ENCODE measurements around the gene OR51B2. TPM values are rescaled to one million over a fixed set of nuclear protein-coding genes. Genes with fewer than 3 reads are reported as not detected.
"Not testable (repeated sequence)": the region's sequence is repeated elsewhere in the genome, so short reads cannot be mapped to it uniquely, and the experiment has no call there.

The OR51B2 gene
- total and polyA plus RNA-seq, 3 experiments from 2014 or later: not detected

- no peak overlapping the region for H3K4me3 ChIP-seq (ENCODE audit: low read length)
- no peaks in the 10 kb centered on the region for H3K9me3 ChIP-seq (ENCODE audit: low read length)
- ChIA-PET CTCF (no interaction called here), POLR2A (no interaction called here)
- Mint-ChIP-seq H3K9me3 (peaks cover 0 to 8% (median 0%) of the 10 kb centered on the region in 5 donors), H3K4me1 (no peaks in the 10 kb centered on the region), H3K27ac (no peak overlapping the region), H3K4me3 (no peak overlapping the region), H3K36me3 (no peaks in the 10 kb centered on the region), H3K27me3 (peaks cover 0 to 2% of the 10 kb centered on the region in 2 donors)
- no peak overlapping the region for H3K27ac ChIP-seq (ENCODE audit: low read depth, low read length)
- no peaks in the 10 kb centered on the region for H3K27me3 ChIP-seq (ENCODE audit: insufficient read depth, low read length, poor library complexity, severe bottlenecking)
- no peaks in the 10 kb centered on the region for H3K36me3 ChIP-seq (ENCODE audit: insufficient read depth, low read length)
- no peaks in the 10 kb centered on the region for H3K4me1 ChIP-seq (ENCODE audit: insufficient read depth, low read length)
- no peak for DNase-seq
These were observed 38.0 kb upstream of the OR51B2 start for GRCh38 chr11:5362017-5362625.

- H3K4me3 ChIP-seq (ENCODE audit: low read length); H3K4me1 Mint-ChIP-seq; H3K27me3 ChIP-seq (ENCODE audit: insufficient read depth, low read length, poor library complexity, severe bottlenecking); H3K36me3 Mint-ChIP-seq; H3K4me1 ChIP-seq (ENCODE audit: insufficient read depth, low read length); CTCF ChIA-PET; DNase-seq; H3K27ac Mint-ChIP-seq; H3K27me3 Mint-ChIP-seq; H3K27ac ChIP-seq (ENCODE audit: low read depth, low read length); H3K36me3 ChIP-seq (ENCODE audit: insufficient read depth, low read length); H3K9me3 ChIP-seq (ENCODE audit: low read length); H3K4me3 Mint-ChIP-seq; POLR2A ChIA-PET: not testable (repeated sequence)
- H3K9me3 Mint-ChIP-seq: peaks cover 0 to 10% (median 2%) of the 10 kb centered on the region in 5 donors
These were observed 31.9 kb upstream of the OR51B2 start for GRCh38 chr11:5356031-5356430.

DNA sequence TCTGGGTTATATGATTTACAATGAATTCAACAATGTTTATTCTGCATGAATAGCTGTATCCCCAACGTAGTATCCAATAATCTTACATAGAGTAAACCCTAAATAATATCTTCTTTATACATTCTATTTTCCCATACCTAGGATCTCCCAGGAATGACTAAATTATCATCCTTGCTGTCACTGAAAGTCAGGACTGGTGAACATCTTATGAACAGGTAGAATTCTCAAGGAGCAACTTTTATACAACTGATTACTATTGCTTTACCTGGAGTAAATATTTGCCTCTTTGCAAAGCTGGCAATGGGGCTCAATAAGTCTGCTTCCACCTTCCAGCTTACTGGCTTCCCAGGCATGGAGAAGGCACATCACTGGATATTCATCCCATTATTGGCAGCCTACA lies 27.1 kb upstream of the OR51B2 start, which contains the start of gene OR51B6:
TSS of gene OR51B6 (plus strand) at position 301 of the 400 bp plus-strand sequence. CDS start at position 301, 0 bp downstream.
- H3K9me3 Mint-ChIP-seq: peaks cover 0 to 2% (median 0%) of the 10 kb centered on the region in 5 donors
- H3K4me1 Mint-ChIP-seq: no peaks in the 10 kb centered on the region
- H3K27ac ChIP-seq (ENCODE audit: low read depth, low read length): no peak within 1 kb of the TSS
- CTCF ChIA-PET: no interaction called here
- no peak within 1 kb of the TSS for H3K4me3 ChIP-seq (ENCODE audit: low read length)
- peaks cover 0 to 2% of the 10 kb centered on the region in 2 donors for H3K27me3 Mint-ChIP-seq
- H3K36me3 Mint-ChIP-seq: no peaks in the 10 kb centered on the region
- H3K27me3 ChIP-seq (ENCODE audit: insufficient read depth, low read length, poor library complexity, severe bottlenecking): no peaks in the 10 kb centered on the region
- no peak within 1 kb of the TSS for H3K27ac Mint-ChIP-seq
- POLR2A ChIA-PET: no interaction called here
- no peaks in the 10 kb centered on the region for H3K4me1 ChIP-seq (ENCODE audit: insufficient read depth, low read length)
- H3K36me3 ChIP-seq (ENCODE audit: insufficient read depth, low read length): no peaks in the 10 kb centered on the region
- H3K9me3 ChIP-seq (ENCODE audit: low read length): no peaks in the 10 kb centered on the region
- no peak within 1 kb of the TSS for H3K4me3 Mint-ChIP-seq
- DNase-seq: no peak

DNA sequence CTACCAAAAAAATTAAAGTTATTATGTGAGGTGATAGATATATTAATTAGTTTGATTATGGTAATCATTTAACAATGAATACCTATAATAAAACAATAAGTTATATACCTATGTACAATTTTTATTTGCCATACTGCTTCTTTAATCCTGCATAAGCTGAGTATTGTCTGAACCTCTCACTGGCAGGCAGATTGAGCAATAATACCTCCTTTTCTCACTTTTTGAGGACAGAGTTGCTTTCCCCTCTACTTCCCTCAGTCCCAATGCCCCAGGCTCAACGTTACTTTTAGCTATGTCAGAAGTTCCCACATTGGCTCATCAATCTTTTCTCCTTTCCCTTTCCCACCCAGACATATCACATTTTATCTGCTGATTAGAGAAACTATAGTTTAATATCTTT lies 25.5 kb upstream of the OR51B2 start:
- no peak overlapping the region for H3K4me3 Mint-ChIP-seq
- H3K27ac ChIP-seq (ENCODE audit: low read depth, low read length): no peak overlapping the region
- ChIA-PET CTCF (no interaction called here), POLR2A (no interaction called here)
- H3K4me1 Mint-ChIP-seq: no peaks in the 10 kb centered on the region
- H3K4me1 ChIP-seq (ENCODE audit: insufficient read depth, low read length): no peaks in the 10 kb centered on the region
- no peaks in the 10 kb centered on the region for H3K9me3 ChIP-seq (ENCODE audit: low read length)
- no peaks in the 10 kb centered on the region for H3K36me3 ChIP-seq (ENCODE audit: insufficient read depth, low read length)
- H3K27me3 ChIP-seq (ENCODE audit: insufficient read depth, low read length, poor library complexity, severe bottlenecking): no peaks in the 10 kb centered on the region
- DNase-seq: no peak
- H3K36me3 Mint-ChIP-seq: no peaks in the 10 kb centered on the region
- peaks cover 0 to 2% (median 0%) of the 10 kb centered on the region in 5 donors for H3K9me3 Mint-ChIP-seq
- H3K27ac Mint-ChIP-seq: no peak overlapping the region
- no peak overlapping the region for H3K4me3 ChIP-seq (ENCODE audit: low read length)
- peaks cover 0 to 2% of the 10 kb centered on the region in 2 donors for H3K27me3 Mint-ChIP-seq

GRCh38 chr11:5348551-5349194 lies 24.6 kb upstream of the OR51B2 start:
- H3K27ac ChIP-seq (ENCODE audit: low read depth, low read length): no peak overlapping the region
- no peaks in the 10 kb centered on the region for H3K4me1 Mint-ChIP-seq
- H3K27me3 ChIP-seq (ENCODE audit: insufficient read depth, low read length, poor library complexity, severe bottlenecking): no peaks in the 10 kb centered on the region
- H3K36me3 Mint-ChIP-seq: no peaks in the 10 kb centered on the region
- H3K4me1 ChIP-seq (ENCODE audit: insufficient read depth, low read length): no peaks in the 10 kb centered on the region
- peaks cover 0 to 2% of the 10 kb centered on the region in 2 donors for H3K27me3 Mint-ChIP-seq
- H3K4me3 ChIP-seq (ENCODE audit: low read length): no peak overlapping the region
- H3K9me3 Mint-ChIP-seq: peaks cover 0 to 2% (median 0%) of the 10 kb centered on the region in 5 donors
- H3K36me3 ChIP-seq (ENCODE audit: insufficient read depth, low read length): no peaks in the 10 kb centered on the region
- POLR2A ChIA-PET: no interaction called here
- no peak overlapping the region for H3K4me3 Mint-ChIP-seq
- CTCF ChIA-PET: no interaction called here
- no peak for DNase-seq
- H3K9me3 ChIP-seq (ENCODE audit: low read length): no peaks in the 10 kb centered on the region
- no peak overlapping the region for H3K27ac Mint-ChIP-seq

DNA sequence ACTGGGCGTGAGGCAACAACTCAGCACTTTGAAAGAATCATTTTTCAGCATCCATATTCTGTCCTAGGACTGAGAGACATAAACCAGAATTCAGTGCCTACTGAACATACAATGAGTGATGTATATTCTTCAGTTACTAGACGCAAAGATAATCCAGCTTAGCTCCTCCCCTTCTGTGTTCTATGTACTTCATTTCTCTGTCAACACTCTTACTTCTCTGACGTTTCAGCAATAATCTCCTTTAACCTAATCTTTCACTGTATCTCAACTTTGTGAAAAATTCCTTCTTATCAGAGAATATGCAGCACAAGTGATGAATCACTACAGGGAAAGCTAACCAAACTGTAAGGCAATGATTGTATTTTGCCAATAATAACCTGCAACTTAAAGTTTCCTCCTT lies 21.7 kb upstream of the OR51B2 start:
- Mint-ChIP-seq H3K36me3 (no peaks in the 10 kb centered on the region), H3K27ac (no peak overlapping the region), H3K4me1 (no peaks in the 10 kb centered on the region), H3K9me3 (peaks cover 0 to 2% (median 0%) of the 10 kb centered on the region in 5 donors), H3K27me3 (peaks cover 0 to 7% of the 10 kb centered on the region in 2 donors), H3K4me3 (no peak overlapping the region)
- H3K9me3 ChIP-seq (ENCODE audit: low read length): no peaks in the 10 kb centered on the region
- H3K27ac ChIP-seq (ENCODE audit: low read depth, low read length): no peak overlapping the region
- H3K4me1 ChIP-seq (ENCODE audit: insufficient read depth, low read length): no peaks in the 10 kb centered on the region
- DNase-seq: no peak
- H3K4me3 ChIP-seq (ENCODE audit: low read length): no peak overlapping the region
- ChIA-PET POLR2A (no interaction called here), CTCF (no interaction called here)
- no peaks in the 10 kb centered on the region for H3K27me3 ChIP-seq (ENCODE audit: insufficient read depth, low read length, poor library complexity, severe bottlenecking)
- no peaks in the 10 kb centered on the region for H3K36me3 ChIP-seq (ENCODE audit: insufficient read depth, low read length)

DNA sequence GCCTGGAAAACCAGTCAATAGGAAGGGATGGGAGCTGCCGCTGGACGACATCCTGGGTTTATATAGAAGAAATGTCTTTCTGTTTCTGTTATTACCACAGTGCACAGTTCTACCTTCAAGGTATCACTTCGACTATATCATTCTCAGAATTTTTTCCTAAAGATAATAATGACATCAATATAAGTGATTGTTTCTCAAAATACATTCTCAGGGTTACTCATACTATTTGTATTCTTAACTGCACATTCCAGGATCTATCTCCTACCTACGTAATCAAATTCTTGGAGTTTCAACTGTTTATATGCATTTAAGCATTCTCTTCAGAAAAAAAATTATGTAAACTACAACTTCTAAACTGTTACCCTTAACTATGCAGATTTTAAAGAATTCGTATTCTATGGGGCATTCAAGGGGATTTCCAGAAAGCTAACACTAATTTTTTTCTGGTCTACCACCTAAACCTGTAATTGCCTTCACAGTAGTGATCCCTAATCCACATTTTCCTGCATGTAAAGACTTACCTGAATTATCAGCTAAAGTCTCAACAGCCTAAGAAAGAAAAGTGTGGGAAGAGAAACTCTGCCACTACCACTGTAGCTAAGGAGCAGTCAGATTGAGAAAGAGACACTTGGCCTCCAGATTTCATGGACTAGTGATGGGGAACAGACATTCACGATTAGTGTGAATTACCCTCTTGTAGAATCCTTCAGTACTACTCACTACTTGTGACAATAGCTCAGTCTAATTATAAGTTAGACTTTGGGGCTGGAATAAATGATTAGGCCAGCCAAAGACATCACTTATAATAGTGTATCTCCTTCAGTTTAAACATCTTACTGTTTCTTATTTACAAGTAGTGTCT lies 19.6 kb upstream of the OR51B2 start, which contains the start of gene OR51B5:
TSS of gene OR51B5 (minus strand) at position 51 of the 862 bp plus-strand sequence. CDS start at position 51, 0 bp downstream.
- CTCF ChIA-PET: no interaction called here
- no peak for DNase-seq
- peaks cover 0 to 2% (median 0%) of the 10 kb centered on the region in 5 donors for H3K9me3 Mint-ChIP-seq
- no peak within 1 kb of the TSS for H3K27ac Mint-ChIP-seq
- no peaks in the 10 kb centered on the region for H3K9me3 ChIP-seq (ENCODE audit: low read length)
- H3K36me3 Mint-ChIP-seq: no peaks in the 10 kb centered on the region
- no peak within 1 kb of the TSS for H3K27ac ChIP-seq (ENCODE audit: low read depth, low read length)
- POLR2A ChIA-PET: no interaction called here
- H3K4me1 Mint-ChIP-seq: no peaks in the 10 kb centered on the region
- no peak within 1 kb of the TSS for H3K4me3 ChIP-seq (ENCODE audit: low read length)
- H3K4me3 Mint-ChIP-seq: no peak within 1 kb of the TSS
- no peaks in the 10 kb centered on the region for H3K4me1 ChIP-seq (ENCODE audit: insufficient read depth, low read length)
- peaks cover 0 to 14% of the 10 kb centered on the region in 2 donors for H3K27me3 Mint-ChIP-seq
- no peaks in the 10 kb centered on the region for H3K36me3 ChIP-seq (ENCODE audit: insufficient read depth, low read length)
- no peaks in the 10 kb centered on the region for H3K27me3 ChIP-seq (ENCODE audit: insufficient read depth, low read length, poor library complexity, severe bottlenecking)

DNA sequence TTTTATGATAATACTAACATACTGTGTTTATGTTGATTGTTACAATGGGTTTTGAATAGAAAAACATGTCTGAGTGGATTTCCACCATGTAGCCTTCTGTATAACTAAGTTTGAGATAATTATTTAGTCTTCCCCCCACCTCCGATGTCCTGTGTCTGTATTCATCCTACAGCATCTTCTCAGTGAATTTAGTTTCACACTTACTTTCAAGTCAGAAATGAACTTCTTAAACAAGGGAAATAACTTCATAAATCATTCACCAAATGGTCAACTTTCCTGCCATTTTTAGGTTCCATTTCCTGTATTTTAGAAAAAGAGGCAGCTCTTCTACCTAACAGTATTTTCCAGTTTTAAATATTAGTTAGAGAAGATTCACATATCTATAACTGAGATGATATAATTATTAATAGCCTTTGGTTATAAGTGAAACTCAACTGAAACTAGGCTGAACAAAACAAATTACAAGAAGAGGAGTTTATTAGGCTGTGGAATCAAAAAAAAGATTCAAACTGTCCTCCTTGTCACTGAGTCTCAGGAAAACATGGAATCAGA lies 15.8 kb upstream of the OR51B2 start:
- peaks cover 9 to 14% of the 10 kb centered on the region in 2 donors for H3K27me3 Mint-ChIP-seq
- POLR2A ChIA-PET: no interaction called here
- no peaks in the 10 kb centered on the region for H3K36me3 Mint-ChIP-seq
- H3K4me1 Mint-ChIP-seq: no peaks in the 10 kb centered on the region
- H3K9me3 ChIP-seq (ENCODE audit: low read length): no peaks in the 10 kb centered on the region
- no peak overlapping the region for H3K27ac Mint-ChIP-seq
- peaks cover 0 to 4% (median 0%) of the 10 kb centered on the region in 5 donors for H3K9me3 Mint-ChIP-seq
- DNase-seq: no peak
- no peaks in the 10 kb centered on the region for H3K27me3 ChIP-seq (ENCODE audit: insufficient read depth, low read length, poor library complexity, severe bottlenecking)
- no peaks in the 10 kb centered on the region for H3K36me3 ChIP-seq (ENCODE audit: insufficient read depth, low read length)
- H3K4me3 ChIP-seq (ENCODE audit: low read length): no peak overlapping the region
- no peak overlapping the region for H3K27ac ChIP-seq (ENCODE audit: low read depth, low read length)
- H3K4me1 ChIP-seq (ENCODE audit: insufficient read depth, low read length): no peaks in the 10 kb centered on the region
- H3K4me3 Mint-ChIP-seq: no peak overlapping the region
- CTCF ChIA-PET: no interaction called here
